ENCODE data around the gene ZNF717.
A peak's percentile ranks its signal among the peaks of the same experiment; 100 is the strongest.
"Not testable (repeated sequence)": the region's sequence is repeated elsewhere in the genome, so short reads cannot be mapped to it uniquely, and the experiment has no call there.

The ZNF717 gene

GRCh38 chr3:75785081-75785755 lies at the start of gene ZNF717:
ZNF717 (minus strand) TSS chr3:75785549; CDS start chr3:75783362, 2,187 bp downstream.
- not testable (repeated sequence) for FAIRE-seq

GRCh38 chr3:75831076-75831475 lies 45.7 kb upstream of the ZNF717 start:
- not testable (repeated sequence) for FAIRE-seq

- FAIRE-seq = peak; percentile 15
Observed at GRCh38 chr3:75818019-75818418, 32.7 kb upstream of the ZNF717 start.

GRCh38 chr3:75816287-75817180 lies 31.2 kb upstream of the ZNF717 start:
- FAIRE-seq = not testable (repeated sequence)

GRCh38 chr3:75814797-75815196 lies 29.4 kb upstream of the ZNF717 start:
- no peak for FAIRE-seq

- no peak for FAIRE-seq
Observed at GRCh38 chr3:75782506-75782905, 2.8 kb downstream of the ZNF717 start.

GRCh38 chr3:75781079-75781745 lies 4.1 kb downstream of the ZNF717 start:
- FAIRE-seq = no peak

GRCh38 chr3:75777742-75778141 lies 7.6 kb downstream of the ZNF717 start:
- FAIRE-seq = not testable (repeated sequence)

- FAIRE-seq = not testable (repeated sequence)
Observed at GRCh38 chr3:75771631-75772030, 13.7 kb downstream of the ZNF717 start.

- no peak for FAIRE-seq
Observed at GRCh38 chr3:75768303-75769017, 16.9 kb downstream of the ZNF717 start.

- no peak for FAIRE-seq
Observed at GRCh38 chr3:75737831-75738493, 47.4 kb downstream of the ZNF717 start.

- no peak for FAIRE-seq
Observed at GRCh38 chr3:75727985-75728384, 57.4 kb downstream of the ZNF717 start.

GRCh38 chr3:75692061-75692460 lies 93.3 kb downstream of the ZNF717 start:
- no peak for FAIRE-seq

- FAIRE-seq = no peak
Observed at GRCh38 chr3:75687323-75687722, 98.0 kb downstream of the ZNF717 start.

All from endometrium (tissue), 2 donors.